Keratinocyte (primary cell): Measurements from ENCODE around the gene CCDC7. TPM values are rescaled to one million over a fixed set of nuclear protein-coding genes. Genes with fewer than 3 reads are reported as not detected.
"Not testable (repeated sequence)": the region's sequence is repeated elsewhere in the genome, so short reads cannot be mapped to it uniquely, and the experiment has no call there.

Experiments
- DNase-seq: peaks from one replicate; pipeline ENCODE4 v3.0.0-alpha.2; 2011; ENCODE audit warnings: low read depth, missing footprints, low spot score
- FAIRE-seq: peaks from 2 replicates; lab custom pipeline; 2011; peaks lifted over from hg19 to GRCh38; lab: Jason Lieb, UNC
- H2AFZ ChIP-seq: 2 replicates; pipeline ENCODE4 v1.6.0; 2012; ENCODE audit warnings: low read length, control low read depth, inconsistent platforms; ENCODE audit not compliant: control insufficient read depth
- H3K27ac ChIP-seq: 2 replicates; pipeline ENCODE4 v1.5.1; 2011; ENCODE audit warnings: low read length; ENCODE audit not compliant: control insufficient read depth, insufficient read depth
- H3K27me3 ChIP-seq: 3 replicates; pipeline ENCODE4 v1.6.0; 2011; ENCODE audit warnings: low read length; ENCODE audit not compliant: control insufficient read depth, insufficient read depth; ENCODE audit errors: extremely low read depth
- H3K36me3 ChIP-seq, 2 experiments: 2 replicates in 1 of 2; 3 replicates in 1 of 2; pipeline ENCODE4 v1.5.1; 2011; ENCODE audit warnings: low read length in 2 of 2, mild to moderate bottlenecking in 1 of 2; ENCODE audit not compliant: control insufficient read depth in 2 of 2, insufficient read depth in 2 of 2; ENCODE audit errors: extremely low read depth in 1 of 2
- H3K4me1 ChIP-seq: 3 replicates; pipeline ENCODE4 v1.5.1; 2011; ENCODE audit warnings: low read length; ENCODE audit not compliant: control insufficient read depth, insufficient read depth; ENCODE audit errors: extremely low read depth
- H3K4me2 ChIP-seq: 3 replicates; pipeline ENCODE4 v1.6.0; 2011; ENCODE audit warnings: low read depth, low read length; ENCODE audit not compliant: control insufficient read depth, insufficient read depth; ENCODE audit errors: extremely low read depth
- H3K4me3 ChIP-seq, 3 experiments: fragments of 200-600 bp in 1 of 3; sonication (generic) in 1 of 3; 2 replicates in 2 of 3; 3 replicates in 1 of 3; pipeline ENCODE4 v1.5.1; 2011 to 2016; ENCODE audit warnings: low read length in 3 of 3, mild to moderate bottlenecking in 3 of 3, control low read depth in 2 of 3, inconsistent platforms in 1 of 3, low read depth in 1 of 3, mixed read lengths in 1 of 3, mixed run types in 1 of 3, moderate library complexity in 1 of 3; ENCODE audit not compliant: control insufficient read depth in 2 of 3, insufficient read depth in 2 of 3; ENCODE audit errors: extremely low read depth in 1 of 3
- H3K79me2 ChIP-seq: 2 replicates; pipeline ENCODE4 v1.6.0; 2012; ENCODE audit warnings: low read length; ENCODE audit not compliant: control insufficient read depth, insufficient read depth
- H3K9ac ChIP-seq: 3 replicates; pipeline ENCODE4 v1.6.0; 2011; ENCODE audit warnings: low read length; ENCODE audit not compliant: control insufficient read depth, insufficient read depth; ENCODE audit errors: extremely low read depth
- H3K9me1 ChIP-seq: 3 replicates; pipeline ENCODE4 v1.6.0; 2011; ENCODE audit warnings: low read length; ENCODE audit not compliant: control insufficient read depth, insufficient read depth; ENCODE audit errors: extremely low read depth
- H3K9me3 ChIP-seq: 2 replicates; pipeline ENCODE4 v1.5.1; 2012; ENCODE audit warnings: low read depth, low read length; ENCODE audit not compliant: control insufficient read depth
- H4K20me1 ChIP-seq: 3 replicates; pipeline ENCODE4 v1.6.0; 2011; ENCODE audit warnings: low read length; ENCODE audit not compliant: control insufficient read depth, insufficient read depth; ENCODE audit errors: extremely low read depth
- EZH2 ChIP-seq: IDR thresholded peaks from one replicate; pipeline ENCODE4 v1.6.1; 2012; ENCODE audit warnings: inconsistent platforms, mild to moderate bottlenecking, low read length, moderate library complexity
- dilution Hi-C: fragments of 300-500 bp; cut with MboI; formaldehyde crosslinking; loops from one replicate; pipeline ENCODE4 v1.7.0; 2020; ENCODE audit warnings: low sequenced_read_pairs; ENCODE audit not compliant: extremely low pct_ligation_motif_present
- polyA plus RNA-seq, 5 experiments: library from polyadenylated mRNA; depleted of rRNA in 3 of 5; stranded (reverse) in 3 of 5; stranded (forward) in 1 of 5; unstranded in 1 of 5; fragments of >200 nt; gene quantifications; 1 replicate in 1 of 5; 2 replicates in 3 of 5; 3 replicates in 1 of 5; pipeline versions ENCODE4 v1.2.1 to v1.2.3, GENCODE V29; 2011 to 2012; ENCODE audit warnings: missing spikeins in 2 of 5, low read depth in 1 of 5, low replicate concordance in 1 of 5
- TF ChIP-seq, protein P1 (sequence below), 3 experiments: IDR thresholded peaks in 1 of 3; conservative IDR thresholded peaks in 1 of 3; optimal IDR thresholded peaks in 1 of 3; 2 replicates in 2 of 3; 3 replicates in 1 of 3; pipeline versions ENCODE3 to v1.5.1; 2011; ENCODE audit warnings: low read length in 3 of 3, mild to moderate bottlenecking in 3 of 3, moderate library complexity in 2 of 3, control low read depth in 1 of 3, inconsistent platforms in 1 of 3; ENCODE audit not compliant: insufficient read depth in 2 of 3; ENCODE audit errors: extremely low read depth in 1 of 3

CCDC7 gene
- polyA plus RNA-seq, 1 donor (not counting 4 experiments of a cell fraction or from before 2014, with no cell fraction given), result 1.1 TPM

DNA sequence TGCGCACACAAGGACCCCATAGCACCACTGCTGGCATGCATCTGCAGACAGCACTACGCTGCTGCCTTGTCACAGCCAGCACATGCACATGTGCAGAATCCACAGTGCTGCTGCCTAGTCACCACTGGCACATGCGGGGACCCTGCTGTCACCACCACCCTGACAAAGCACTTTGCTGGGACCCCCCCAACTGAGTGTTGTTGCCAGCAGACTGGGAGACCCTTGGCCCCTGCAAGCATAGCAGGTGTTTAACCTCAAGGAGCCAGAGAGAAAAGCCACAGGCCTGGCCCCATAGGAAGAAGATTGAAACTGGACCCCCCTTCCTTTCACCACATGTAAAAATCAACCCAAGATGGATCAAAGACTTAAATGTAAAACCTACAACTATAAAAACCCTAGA lies 300.9 kb downstream of the CCDC7 start:
- H3K36me3 ChIP-seq, result no peaks in the 10 kb centered on the region
- H3K27ac ChIP-seq, result no peak overlapping the region
- FAIRE-seq, result no peak
- H3K9ac ChIP-seq, result no peak overlapping the region
- no peak overlapping the region for H3K4me2 ChIP-seq
- dilution Hi-C loops, result no loop called here
- H3K79me2 ChIP-seq, result no peaks in the 10 kb centered on the region
- no peaks in the 10 kb centered on the region for H4K20me1 ChIP-seq
- H3K4me1 ChIP-seq, result no peaks in the 10 kb centered on the region
- TF ChIP-seq, protein P1, sequence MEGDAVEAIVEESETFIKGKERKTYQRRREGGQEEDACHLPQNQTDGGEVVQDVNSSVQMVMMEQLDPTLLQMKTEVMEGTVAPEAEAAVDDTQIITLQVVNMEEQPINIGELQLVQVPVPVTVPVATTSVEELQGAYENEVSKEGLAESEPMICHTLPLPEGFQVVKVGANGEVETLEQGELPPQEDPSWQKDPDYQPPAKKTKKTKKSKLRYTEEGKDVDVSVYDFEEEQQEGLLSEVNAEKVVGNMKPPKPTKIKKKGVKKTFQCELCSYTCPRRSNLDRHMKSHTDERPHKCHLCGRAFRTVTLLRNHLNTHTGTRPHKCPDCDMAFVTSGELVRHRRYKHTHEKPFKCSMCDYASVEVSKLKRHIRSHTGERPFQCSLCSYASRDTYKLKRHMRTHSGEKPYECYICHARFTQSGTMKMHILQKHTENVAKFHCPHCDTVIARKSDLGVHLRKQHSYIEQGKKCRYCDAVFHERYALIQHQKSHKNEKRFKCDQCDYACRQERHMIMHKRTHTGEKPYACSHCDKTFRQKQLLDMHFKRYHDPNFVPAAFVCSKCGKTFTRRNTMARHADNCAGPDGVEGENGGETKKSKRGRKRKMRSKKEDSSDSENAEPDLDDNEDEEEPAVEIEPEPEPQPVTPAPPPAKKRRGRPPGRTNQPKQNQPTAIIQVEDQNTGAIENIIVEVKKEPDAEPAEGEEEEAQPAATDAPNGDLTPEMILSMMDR (optimal IDR thresholded peaks at IDR 0.05 in 1 of 3, IDR thresholded peaks at IDR 0.05 in 1 of 3, conservative IDR thresholded peaks at IDR 0.05 in 1 of 3; ENCODE audit: extremely low read depth in 1 of 3, insufficient read depth in 2 of 3, low read length in 3 of 3), result no peak
- no peak for TF ChIP-seq EZH2
- H3K9me3 ChIP-seq, result no peaks in the 10 kb centered on the region
- no peaks in the 10 kb centered on the region for H3K27me3 ChIP-seq
- no peak overlapping the region for H3K4me3 ChIP-seq
- no peaks in the 10 kb centered on the region for H3K9me1 ChIP-seq
- H2AFZ ChIP-seq, result no peak overlapping the region
- DNase-seq, result no peak

GRCh38 chr10:32751582-32751981 lies 305.6 kb downstream of the CCDC7 start:
- Histone ChIP-seq H3K4me1 (no peaks in the 10 kb centered on the region), H3K79me2 (no peaks in the 10 kb centered on the region), H3K27me3 (no peaks in the 10 kb centered on the region), H2AFZ (no peak overlapping the region), H3K9me3 (no peaks in the 10 kb centered on the region), H3K9ac (no peak overlapping the region), H3K9me1 (no peaks in the 10 kb centered on the region), H4K20me1 (no peaks in the 10 kb centered on the region), H3K4me2 (no peak overlapping the region), H3K4me3 (no peak overlapping the region), H3K36me3 (no peaks in the 10 kb centered on the region), H3K27ac (no peak overlapping the region)
- FAIRE-seq, result no peak
- TF ChIP-seq, protein P1 (optimal IDR thresholded peaks at IDR 0.05 in 1 of 3, IDR thresholded peaks at IDR 0.05 in 1 of 3, conservative IDR thresholded peaks at IDR 0.05 in 1 of 3; ENCODE audit: extremely low read depth in 1 of 3, insufficient read depth in 2 of 3, low read length in 3 of 3), result no peak
- TF ChIP-seq EZH2, result no peak
- dilution Hi-C loops, result no loop called here
- DNase-seq, result no peak

- H3K9me1 ChIP-seq, H2AFZ ChIP-seq, H3K36me3 ChIP-seq, dilution Hi-C loops, FAIRE-seq, H3K9me3 ChIP-seq, H3K9ac ChIP-seq, H3K4me1 ChIP-seq, DNase-seq, H3K79me2 ChIP-seq, H3K27me3 ChIP-seq, H4K20me1 ChIP-seq, H3K27ac ChIP-seq, H3K4me3 ChIP-seq, H3K4me2 ChIP-seq: not testable (repeated sequence)
These were observed 309.0 kb downstream of the CCDC7 start for GRCh38 chr10:32754900-32755299.
